ENCODE results near the gene CARNS1. TPM values are rescaled to one million over a fixed set of nuclear protein-coding genes. Genes with fewer than 3 reads are reported as not detected.
A peak's percentile ranks its signal among the peaks of the same experiment; 100 is the strongest.

Gene CARNS1
- total and polyA plus RNA-seq, 2 of the 13 experiments (the other 11 are each of a cell fraction or from before 2014, with no cell fraction given): not detected

DNA sequence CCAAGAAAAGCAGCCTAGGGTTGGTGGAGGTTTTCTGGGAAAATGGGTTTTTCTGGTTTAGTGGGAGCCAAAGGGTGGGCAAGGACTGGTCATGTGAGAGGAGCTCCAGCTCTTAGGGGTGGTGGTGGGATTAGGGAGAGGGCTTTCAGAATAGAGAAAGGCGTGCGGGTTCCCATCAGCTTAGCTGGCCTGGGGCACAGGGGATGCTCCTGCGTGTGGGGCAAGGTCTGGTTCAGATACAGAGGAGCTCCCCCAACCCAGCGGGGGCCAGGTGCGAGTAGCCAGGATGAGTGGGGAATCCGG lies 52.9 kb downstream of the CARNS1 start:
- Histone ChIP-seq H3K36me3 (replicated peaks in 1 of 2; ENCODE audit: control insufficient read depth in 1 of 2, insufficient read depth in 2 of 2, low read length in 2 of 2) (no peaks in the 10 kb centered on the region), H3K79me2 (ENCODE audit: insufficient read depth, low read length) (no peaks in the 10 kb centered on the region), H3K4me1 (ENCODE audit: insufficient read depth, low read length) (peaks cover 69% of the 10 kb centered on the region), H3K27me3 (ENCODE audit: control insufficient read depth in 1 of 2, insufficient read depth in 2 of 2, low read length in 2 of 2) (no peaks in the 10 kb centered on the region), H3K9me3 (ENCODE audit: low read length) (no peaks in the 10 kb centered on the region), H4K20me1 (ENCODE audit: insufficient read depth, low read length) (no peaks in the 10 kb centered on the region), H3K9ac (ENCODE audit: insufficient read depth, low read depth, low read length) (peak overlapping the region; percentile 71), H3K4me2 (ENCODE audit: low read depth, low read length) (peak overlapping the region; percentile 97), H3K4me3 (replicated peaks in 1 of 3; ENCODE audit: insufficient read depth in 1 of 3, low read depth in 2 of 3, low read length in 3 of 3) (peak overlapping the region; percentile 81 to 87 (median 81)), H3K27ac (ENCODE audit: extremely low read length, insufficient read depth, low read length) (peak overlapping the region; percentile 56), H2AFZ (ENCODE audit: low read length) (no peak overlapping the region)
- intact Hi-C loops (cut with micrococcal nuclease; ENCODE audit: unreplicated experiment) (no loop called here), in situ Hi-C loops (cut with HindIII; ENCODE audit: extremely low pct_ligation_motif_present, low pct_unique_long_range_greater_than_20kb) (loop anchor here (5.0 kb wide), 1 partner anchor 66 kb away; the partner anchor contains the start of genes PPP1CA and TBC1D10C)
- peak; percentile 5 for ATAC-seq
- no TSS peak for BruUV-seq (replicated peaks)
- TF ChIP-seq, protein P1, sequence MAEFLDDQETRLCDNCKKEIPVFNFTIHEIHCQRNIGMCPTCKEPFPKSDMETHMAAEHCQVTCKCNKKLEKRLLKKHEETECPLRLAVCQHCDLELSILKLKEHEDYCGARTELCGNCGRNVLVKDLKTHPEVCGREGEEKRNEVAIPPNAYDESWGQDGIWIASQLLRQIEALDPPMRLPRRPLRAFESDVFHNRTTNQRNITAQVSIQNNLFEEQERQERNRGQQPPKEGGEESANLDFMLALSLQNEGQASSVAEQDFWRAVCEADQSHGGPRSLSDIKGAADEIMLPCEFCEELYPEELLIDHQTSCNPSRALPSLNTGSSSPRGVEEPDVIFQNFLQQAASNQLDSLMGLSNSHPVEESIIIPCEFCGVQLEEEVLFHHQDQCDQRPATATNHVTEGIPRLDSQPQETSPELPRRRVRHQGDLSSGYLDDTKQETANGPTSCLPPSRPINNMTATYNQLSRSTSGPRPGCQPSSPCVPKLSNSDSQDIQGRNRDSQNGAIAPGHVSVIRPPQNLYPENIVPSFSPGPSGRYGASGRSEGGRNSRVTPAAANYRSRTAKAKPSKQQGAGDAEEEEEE (CRISPR knock-in tag; IDR thresholded peaks at IDR 0.05; ENCODE audit: borderline replicate concordance): no peak
- no peak for TF ChIP-seq KIAA2018 (CRISPR knock-in tag; IDR thresholded peaks at IDR 0.05; ENCODE audit: borderline replicate concordance)
- TF ChIP-seq, protein P2, sequence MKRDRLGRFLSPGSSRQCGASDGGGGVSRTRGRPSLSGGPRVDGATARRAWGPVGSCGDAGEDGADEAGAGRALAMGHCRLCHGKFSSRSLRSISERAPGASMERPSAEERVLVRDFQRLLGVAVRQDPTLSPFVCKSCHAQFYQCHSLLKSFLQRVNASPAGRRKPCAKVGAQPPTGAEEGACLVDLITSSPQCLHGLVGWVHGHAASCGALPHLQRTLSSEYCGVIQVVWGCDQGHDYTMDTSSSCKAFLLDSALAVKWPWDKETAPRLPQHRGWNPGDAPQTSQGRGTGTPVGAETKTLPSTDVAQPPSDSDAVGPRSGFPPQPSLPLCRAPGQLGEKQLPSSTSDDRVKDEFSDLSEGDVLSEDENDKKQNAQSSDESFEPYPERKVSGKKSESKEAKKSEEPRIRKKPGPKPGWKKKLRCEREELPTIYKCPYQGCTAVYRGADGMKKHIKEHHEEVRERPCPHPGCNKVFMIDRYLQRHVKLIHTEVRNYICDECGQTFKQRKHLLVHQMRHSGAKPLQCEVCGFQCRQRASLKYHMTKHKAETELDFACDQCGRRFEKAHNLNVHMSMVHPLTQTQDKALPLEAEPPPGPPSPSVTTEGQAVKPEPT (CRISPR knock-in tag; IDR thresholded peaks at IDR 0.05; ENCODE audit: low read depth): 0 out of 2 replicates have a peak, but pooled peaks have one; percentile 2
- 0 out of 2 replicates have a peak, but pooled peaks have one; percentile 38 for TF ChIP-seq FOXC1 (CRISPR knock-in tag; IDR thresholded peaks at IDR 0.05; ENCODE audit: borderline replicate concordance)
- no peak for TF ChIP-seq ZNF564 (CRISPR knock-in tag; IDR thresholded peaks at IDR 0.05)
- no peak for TF ChIP-seq NR1H2 (CRISPR knock-in tag; IDR thresholded peaks at IDR 0.05; ENCODE audit: borderline replicate concordance, low read depth)
- no peak for TF ChIP-seq ZSCAN5A (CRISPR knock-in tag; IDR thresholded peaks at IDR 0.05; ENCODE audit: borderline replicate concordance)
- ChIA-PET CTCF (ENCODE audit: low intra/inter-chr PET ratio, low total read pairs) (no interaction called here), POLR2A (interaction anchor here (0.7 to 2.0 kb wide), 13 partner anchors 8 to 229 kb away, joined by 3 to 22 read pairs (median 4); partner anchors contain the start of genes AIP, POLD4, PPP1CA and PTPRCAP)
- no peak for FAIRE-seq
- DNase-seq (ENCODE audit: low spot score): no peak
- 0% methylated on average over 2 of the region's 6 CpGs for WGBS (ENCODE audit: low lambda C conversion rate)
